HL-60 (cell line): Measurements from ENCODE around the gene MYH7B.

ENCODE experiments used
- POLR2AphosphoS5 ChIP-seq: IDR thresholded peaks from 2 replicates; pipeline ENCODE4 v1.6.1; 2012; ENCODE audit warnings: low read depth
- SPI1 ChIP-seq: IDR thresholded peaks from 2 replicates; pipeline ENCODE4 v1.6.1; 2012; ENCODE audit warnings: low read depth, mild to moderate bottlenecking, borderline replicate concordance

DNA sequence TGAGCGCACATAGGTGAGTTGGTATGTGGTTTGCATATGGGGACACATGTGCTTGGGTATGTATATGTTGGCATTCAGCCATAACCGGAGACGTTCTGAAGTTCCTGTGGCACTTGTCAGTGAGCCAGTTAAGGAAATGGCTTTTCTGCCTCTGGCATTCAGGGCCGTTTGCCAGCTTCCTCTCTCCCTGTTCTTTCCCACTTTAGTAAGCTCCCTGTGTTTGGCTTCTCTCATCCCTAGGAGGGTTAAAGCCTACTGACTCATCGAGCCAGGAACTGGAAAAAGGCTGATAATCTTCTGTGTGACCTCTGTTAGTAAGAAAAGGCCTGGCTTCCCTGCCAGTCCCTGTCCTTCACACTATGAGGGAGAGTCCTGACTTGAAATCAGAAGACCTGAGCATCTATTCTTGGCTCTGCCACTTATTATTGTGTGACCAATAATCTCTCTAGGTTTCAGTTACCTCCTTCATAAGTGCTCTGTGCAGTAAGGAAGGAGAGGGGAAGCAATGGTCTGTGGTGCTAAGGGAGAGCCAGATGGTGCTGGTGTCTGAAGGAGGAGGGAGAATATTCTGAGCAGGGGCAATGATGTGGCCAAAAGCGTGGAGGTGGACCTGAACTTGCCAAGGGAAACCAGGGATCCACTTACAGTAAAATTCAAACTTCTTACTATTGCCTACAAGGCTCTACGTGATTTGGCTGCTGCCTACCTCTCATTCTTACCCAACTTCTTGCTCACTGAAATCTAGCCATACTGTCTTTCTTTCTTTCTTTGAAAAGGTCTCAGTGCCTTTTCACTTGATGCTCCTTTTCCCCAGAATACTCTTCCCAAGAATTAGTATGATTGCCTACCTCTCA, 47.8 kb upstream of the MYH7B start:
- no peak for TF ChIP-seq POLR2AphosphoS5
- TF ChIP-seq SPI1, result no peak
